Stimulated activated CD4-positive, alpha-beta T cell treated with anti-CD3 and anti-CD28 coated beads, Interleukin-1b, Interleukin-23, amount 100 ng/mL, for 24 hours (primary cell): ENCODE results near the gene FAM181A.

Source experiments
- DNase-seq, 4 experiments: peaks; one replicate each; pipeline ENCODE4 v3.0.0-alpha.2; 2020; ENCODE audit warnings: low read depth in 4 of 4, low spot score in 1 of 4

The FAM181A gene

GRCh38 chr14:93903342-93904184 is 23.6 kb upstream of the FAM181A start:
- DNase-seq: no peak

- DNase-seq: no peak
These were observed 21.5 kb upstream of the FAM181A start for GRCh38 chr14:93905623-93906022.

- peak in 3 of 4 experiments; percentile 28 to 51 (median 36) for DNase-seq
These were observed 20.5 kb upstream of the FAM181A start for GRCh38 chr14:93906341-93907329.

GRCh38 chr14:93909429-93910128 is 17.6 kb upstream of the FAM181A start:
- no peak for DNase-seq

GRCh38 chr14:93911975-93912615 is 15.0 kb upstream of the FAM181A start:
- DNase-seq: no peak

- no peak for DNase-seq
These were observed 14.4 kb upstream of the FAM181A start for GRCh38 chr14:93912782-93913181.

- no peak for DNase-seq
These were observed 12.9 kb upstream of the FAM181A start for GRCh38 chr14:93914278-93914677.

- no peak for DNase-seq
These were observed 12.0 kb upstream of the FAM181A start for GRCh38 chr14:93915070-93915705.

- no peak for DNase-seq
These were observed 11.3 kb upstream of the FAM181A start for GRCh38 chr14:93915800-93916199.

- DNase-seq: no peak
These were observed 10.6 kb upstream of the FAM181A start for GRCh38 chr14:93916498-93916897.

- DNase-seq: no peak
These were observed 10.0 kb upstream of the FAM181A start for GRCh38 chr14:93917141-93917540.

- no peak for DNase-seq
These were observed 5.9 kb upstream of the FAM181A start for GRCh38 chr14:93921001-93921806.

- DNase-seq: no peak
These were observed 3.5 kb upstream of the FAM181A start for GRCh38 chr14:93923626-93924025.

- no peak for DNase-seq
These were observed 2.4 kb upstream of the FAM181A start for GRCh38 chr14:93924592-93925355.

GRCh38 chr14:93925374-93925895 is 1.7 kb upstream of the FAM181A start:
- DNase-seq: no peak

GRCh38 chr14:93926245-93926872 is 785 bp upstream of the FAM181A start:
- no peak for DNase-seq

GRCh38 chr14:93927800-93928145 is 629 bp downstream of the FAM181A start:
- DNase-seq: no peak
